HG02943 (cell line): ENCODE data around the gene DUSP5.
"Not testable (repeated sequence)": the region's sequence is repeated elsewhere in the genome, so short reads cannot be mapped to it uniquely, and the experiment has no call there.

Experiments used
- ATAC-seq: cut with Tn5 transposase; IDR thresholded peaks from one replicate; pipeline ENCODE4 v1.9.1; 2021; ENCODE audit warnings: mild to moderate bottlenecking, low read depth, moderate library complexity; ENCODE audit not compliant: unreplicated experiment

DUSP5 gene

GRCh38 chr10:110513949-110514348, 16.2 kb downstream of the DUSP5 start:
- ATAC-seq, result no peak

GRCh38 chr10:110514848-110515247, 17.1 kb downstream of the DUSP5 start:
- no peak for ATAC-seq

GRCh38 chr10:110516815-110517492, 19.2 kb downstream of the DUSP5 start:
- no peak for ATAC-seq

GRCh38 chr10:110522365-110522988, 24.8 kb downstream of the DUSP5 start:
- no peak for ATAC-seq

- no peak for ATAC-seq
Observed at GRCh38 chr10:110523736-110524135, 26.0 kb downstream of the DUSP5 start.

- ATAC-seq, result no peak
Observed at GRCh38 chr10:110524179-110524858, 26.6 kb downstream of the DUSP5 start.

GRCh38 chr10:110524859-110525232, 27.1 kb downstream of the DUSP5 start:
- ATAC-seq, result no peak

GRCh38 chr10:110525349-110526260, 27.9 kb downstream of the DUSP5 start:
- no peak for ATAC-seq

- ATAC-seq, result no peak
Observed at GRCh38 chr10:110527731-110528171, 30.0 kb downstream of the DUSP5 start.

- no peak for ATAC-seq
Observed at GRCh38 chr10:110528224-110528996, 30.7 kb downstream of the DUSP5 start.

- peak; percentile 51 for ATAC-seq
Observed at GRCh38 chr10:110528997-110529524, 31.4 kb downstream of the DUSP5 start.

GRCh38 chr10:110529596-110530011, 31.9 kb downstream of the DUSP5 start:
- no peak for ATAC-seq

- no peak for ATAC-seq
Observed at GRCh38 chr10:110530131-110530831, 32.6 kb downstream of the DUSP5 start.

- ATAC-seq, result no peak
Observed at GRCh38 chr10:110531687-110532086, 34.0 kb downstream of the DUSP5 start.

- not testable (repeated sequence) for ATAC-seq
Observed at GRCh38 chr10:110532628-110533027, 34.9 kb downstream of the DUSP5 start.

- ATAC-seq, result no peak
Observed at GRCh38 chr10:110533149-110533548, 35.4 kb downstream of the DUSP5 start.

- ATAC-seq, result no peak
Observed at GRCh38 chr10:110534571-110534970, 36.9 kb downstream of the DUSP5 start.

GRCh38 chr10:110535958-110536891, 38.5 kb downstream of the DUSP5 start:
- ATAC-seq, result peak; percentile 82
